Measurements from ENCODE around the gene WDR19.
"Not testable (repeated sequence)": the region's sequence is repeated elsewhere in the genome, so short reads cannot be mapped to it uniquely, and the experiment has no call there.

WDR19 gene

GRCh38 chr4:39232100-39232499 lies 49.8 kb downstream of the WDR19 start:
- in situ Hi-C loops (cut with MboI; ENCODE audit: low sequenced_read_pairs), result no loop called here

DNA sequence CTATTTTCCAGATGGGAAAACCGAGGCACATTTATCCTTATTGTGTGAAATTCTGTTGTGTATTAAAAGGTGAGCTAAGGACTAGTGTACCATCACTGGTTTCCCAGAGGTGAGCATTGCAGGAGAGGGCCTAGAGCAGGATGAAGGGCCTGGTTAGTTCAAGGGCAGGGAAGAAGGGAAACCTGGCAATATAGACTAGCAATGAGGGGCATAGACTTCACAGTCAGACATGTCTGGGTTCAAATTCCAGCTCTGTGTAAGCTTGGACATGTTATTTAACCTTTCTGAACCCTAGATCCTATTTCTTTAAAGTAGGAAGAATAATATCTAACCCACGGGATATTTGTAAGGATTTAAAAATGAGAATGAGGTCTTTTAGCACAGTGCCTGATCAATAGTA lies 50.8 kb downstream of the WDR19 start:
- in situ Hi-C loops (cut with MboI; ENCODE audit: low sequenced_read_pairs), result no loop called here

DNA sequence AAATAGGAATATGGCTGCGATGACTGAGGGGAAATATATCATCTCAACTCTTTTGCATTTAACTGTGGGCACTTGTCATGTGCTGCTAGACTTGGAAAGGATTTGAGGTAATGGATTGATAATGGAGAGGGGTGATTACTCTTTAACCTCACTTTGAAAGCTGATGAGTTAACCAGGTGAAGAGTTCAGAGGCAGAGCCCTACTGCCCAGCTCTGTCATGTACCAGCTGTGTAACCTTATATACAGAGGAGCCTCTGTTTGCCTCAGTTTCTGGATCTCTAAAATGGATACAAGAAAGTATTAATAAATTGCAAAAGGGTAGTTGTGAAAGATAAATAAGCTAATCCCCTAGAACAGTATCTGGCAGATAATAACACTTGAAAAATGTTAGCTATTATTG lies 51.5 kb downstream of the WDR19 start:
- in situ Hi-C loops (cut with MboI; ENCODE audit: low sequenced_read_pairs), result no loop called here

- in situ Hi-C loops (cut with MboI; ENCODE audit: low sequenced_read_pairs), result no loop called here
Observed at GRCh38 chr4:39235021-39235420, 52.7 kb downstream of the WDR19 start.

DNA sequence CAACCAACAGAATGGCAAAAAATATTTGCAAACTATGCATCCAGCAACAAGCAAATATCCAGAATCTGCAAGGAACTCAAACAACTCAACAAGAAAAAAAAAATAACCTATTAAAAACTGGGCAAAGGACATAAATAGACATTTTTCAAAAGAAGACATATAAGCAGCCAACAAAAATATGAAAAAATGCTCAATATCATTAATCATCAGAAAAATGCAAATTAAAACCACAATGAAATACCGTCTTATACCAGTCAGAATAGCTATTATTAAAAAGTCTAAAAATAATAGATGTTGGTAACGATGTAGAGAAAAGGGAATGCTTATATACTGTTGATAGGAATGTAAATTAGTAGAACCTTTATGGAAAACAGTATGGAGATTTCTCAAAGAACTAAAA lies 53.4 kb downstream of the WDR19 start:
- in situ Hi-C loops (cut with MboI; ENCODE audit: low sequenced_read_pairs), result no loop called here

- in situ Hi-C loops (cut with MboI; ENCODE audit: low sequenced_read_pairs), result no loop called here
Observed at GRCh38 chr4:39237179-39237578, 54.9 kb downstream of the WDR19 start.

DNA sequence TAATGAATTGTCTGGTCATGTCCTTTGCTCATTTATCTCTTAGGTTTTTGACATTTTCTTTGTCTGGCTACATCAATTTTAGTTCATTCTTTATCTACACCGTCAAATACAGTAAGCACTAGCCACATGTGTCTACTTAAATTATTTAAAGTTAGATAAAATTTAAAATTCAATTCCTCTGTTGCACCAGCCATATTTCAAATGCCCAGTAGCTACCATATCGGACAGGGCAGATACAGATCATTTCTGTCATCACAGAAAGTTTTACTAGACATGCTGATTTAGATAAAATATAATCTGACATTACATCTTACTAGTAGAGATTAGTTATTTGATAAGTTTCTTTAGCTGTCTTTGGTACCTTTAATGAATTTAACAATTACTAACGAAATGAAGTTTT lies 61.1 kb downstream of the WDR19 start:
- in situ Hi-C loops (cut with MboI; ENCODE audit: low sequenced_read_pairs), result no loop called here

- in situ Hi-C loops (cut with MboI; ENCODE audit: low sequenced_read_pairs), result no loop called here
Observed at GRCh38 chr4:39255266-39255665, 72.9 kb downstream of the WDR19 start.

- in situ Hi-C loops (cut with MboI; ENCODE audit: low sequenced_read_pairs), result no loop called here
Observed at GRCh38 chr4:39255871-39256270, 73.5 kb downstream of the WDR19 start.

- in situ Hi-C loops (cut with MboI; ENCODE audit: low sequenced_read_pairs), result no loop called here
Observed at GRCh38 chr4:39256436-39256835, 74.1 kb downstream of the WDR19 start.

DNA sequence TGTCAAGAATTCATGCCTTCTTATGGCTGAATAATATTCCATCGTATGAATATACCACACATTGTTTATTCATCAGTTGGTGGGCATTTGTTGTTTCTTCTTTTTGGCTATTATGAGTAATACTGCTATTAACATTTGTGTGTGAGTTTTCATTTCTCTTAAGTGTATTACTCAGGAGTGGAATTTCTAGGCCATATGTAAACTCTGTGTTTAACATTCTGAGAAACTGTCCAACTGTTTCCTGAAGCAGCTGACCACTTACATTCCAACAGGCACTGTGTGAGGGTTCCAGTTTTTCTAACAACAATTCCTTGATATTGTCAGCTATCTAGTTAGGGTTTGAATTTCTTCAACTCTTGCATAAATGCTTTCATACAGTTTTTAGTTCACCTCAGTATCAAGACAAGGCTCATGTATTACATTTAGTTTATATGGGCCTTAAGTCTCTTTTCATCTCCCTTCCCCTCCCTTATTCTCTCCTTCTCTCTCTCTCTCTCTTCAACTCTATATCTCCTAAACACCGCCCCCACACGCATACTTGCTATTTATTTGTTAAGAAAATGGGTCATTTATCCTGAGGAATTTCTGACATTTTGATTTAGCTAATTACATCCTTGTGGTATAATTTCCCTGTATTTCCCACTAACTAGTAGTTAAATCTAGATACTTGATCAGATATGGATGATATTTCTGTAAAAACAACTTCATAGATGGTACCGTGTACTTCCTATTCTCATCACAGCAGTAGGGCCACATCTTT lies 77.4 kb downstream of the WDR19 start:
- in situ Hi-C loops (cut with MboI; ENCODE audit: low sequenced_read_pairs), result no loop called here

- in situ Hi-C loops (cut with MboI; ENCODE audit: low sequenced_read_pairs), result no loop called here
Observed at GRCh38 chr4:39263895-39264294, 81.6 kb downstream of the WDR19 start.

DNA sequence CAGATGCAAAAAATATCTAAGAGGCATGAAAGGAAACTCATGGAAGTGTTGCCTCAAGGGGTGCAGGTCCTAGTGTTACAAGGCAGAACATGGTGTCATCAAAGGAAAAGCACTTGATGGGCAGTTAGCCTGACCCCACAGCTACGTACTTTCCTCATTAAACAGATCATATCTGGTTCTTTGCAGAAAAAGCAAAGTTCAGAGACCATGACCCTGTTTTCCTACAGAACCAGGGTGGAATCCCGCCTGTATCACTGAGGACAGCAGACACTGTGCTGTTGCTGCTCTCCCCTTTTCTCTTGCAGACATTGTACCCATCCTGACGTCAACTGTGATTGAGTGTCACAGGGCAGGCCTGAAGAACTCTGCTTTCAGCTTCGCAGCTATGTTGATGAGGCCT lies 92.2 kb downstream of the WDR19 start:
- in situ Hi-C loops (cut with MboI; ENCODE audit: low sequenced_read_pairs), result no loop called here

DNA sequence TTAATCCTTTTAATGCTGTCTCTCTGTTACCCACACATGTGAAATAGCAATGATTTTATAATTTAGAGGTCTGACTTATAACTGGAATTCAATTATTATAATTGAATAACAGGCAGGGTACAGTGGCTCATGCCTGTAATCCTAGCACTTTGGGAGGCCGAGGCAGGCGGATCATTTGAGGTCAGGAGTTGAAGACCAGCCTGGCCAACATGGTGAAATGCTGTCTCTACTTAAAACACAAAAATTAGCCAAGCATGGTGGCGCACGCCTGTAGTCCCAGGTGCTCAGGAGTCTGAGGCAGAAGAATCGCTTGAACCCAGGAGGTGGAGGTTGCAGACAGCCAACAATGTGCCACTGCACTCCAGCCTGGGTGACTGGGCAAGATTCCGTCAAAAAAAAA lies 95.3 kb downstream of the WDR19 start:
- in situ Hi-C loops (cut with MboI; ENCODE audit: low sequenced_read_pairs), result not testable (repeated sequence)

DNA sequence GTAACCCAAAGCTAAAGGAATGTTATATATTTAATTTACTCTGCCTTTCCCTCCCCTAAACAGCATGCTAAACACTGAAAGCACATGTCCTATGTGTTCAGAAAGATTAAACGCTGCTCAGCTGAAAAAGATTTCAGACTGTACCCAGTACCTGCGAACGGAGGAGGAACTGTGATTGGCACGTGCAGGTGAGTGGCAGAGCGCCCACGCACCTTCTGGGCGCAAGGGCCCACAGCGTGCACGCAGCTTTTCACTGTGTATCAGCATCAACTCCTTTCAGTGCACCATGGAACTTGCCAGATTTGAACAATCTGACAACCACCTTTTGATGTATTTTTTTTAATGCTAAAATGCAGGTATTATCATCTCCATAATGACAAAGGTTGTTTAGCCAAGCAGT lies 96.1 kb downstream of the WDR19 start:
- in situ Hi-C loops (cut with MboI; ENCODE audit: low sequenced_read_pairs), result no loop called here

- in situ Hi-C loops (cut with MboI; ENCODE audit: low sequenced_read_pairs), result no loop called here
Observed at GRCh38 chr4:39279416-39279815, 97.1 kb downstream of the WDR19 start.

DNA sequence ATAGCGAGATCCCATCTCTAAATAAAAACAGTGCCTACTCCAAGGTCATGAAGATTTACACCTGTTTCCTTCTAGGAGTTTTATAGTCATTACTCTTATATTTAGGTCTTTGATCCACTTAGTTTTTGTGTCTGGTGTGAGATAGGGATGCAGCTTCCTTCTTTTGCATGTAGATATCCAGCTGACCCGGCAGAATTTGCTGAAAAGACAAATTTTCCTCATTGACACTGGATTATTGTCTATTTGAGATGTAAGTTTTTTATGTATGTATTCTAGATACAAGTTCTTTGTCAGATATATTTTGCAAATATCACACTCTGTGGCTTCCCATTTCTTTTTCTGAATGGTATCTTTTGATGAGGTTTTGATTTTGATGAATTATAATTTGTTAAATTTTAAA lies 98.4 kb downstream of the WDR19 start:
- in situ Hi-C loops (cut with MboI; ENCODE audit: low sequenced_read_pairs), result no loop called here

DNA sequence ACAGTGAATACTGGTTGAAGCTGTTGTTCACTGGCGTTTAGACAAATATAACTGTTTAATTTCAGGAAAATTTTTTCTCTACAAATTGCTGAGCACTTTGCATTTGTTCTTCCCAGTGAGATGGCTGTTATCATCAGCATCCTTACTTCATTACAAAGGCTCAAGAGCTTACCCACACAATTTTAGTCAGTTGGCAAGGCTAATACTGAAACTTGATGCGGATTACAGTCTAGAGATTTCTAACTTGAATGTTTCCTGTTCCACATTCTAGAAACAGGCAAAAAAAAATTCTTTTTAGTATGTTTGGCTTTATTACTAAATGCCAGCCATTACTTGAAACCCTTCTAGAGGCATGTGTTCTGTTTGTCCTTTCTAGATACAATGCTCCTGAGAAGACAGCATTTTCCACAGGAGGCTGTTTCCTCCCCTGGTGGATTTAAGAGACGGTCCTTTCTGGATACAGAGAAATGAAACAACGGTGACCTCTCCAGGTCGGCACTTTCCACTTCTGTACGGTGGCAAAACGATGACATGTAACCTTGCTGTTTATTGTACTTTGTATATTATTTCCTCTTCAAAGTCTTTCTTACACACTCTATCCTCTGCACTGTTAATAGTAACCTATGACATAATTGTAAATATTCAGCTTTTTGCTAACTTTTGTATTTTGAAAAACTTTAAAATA lies 102.9 kb downstream of the WDR19 start:
- in situ Hi-C loops (cut with MboI; ENCODE audit: low sequenced_read_pairs), result no loop called here

DNA sequence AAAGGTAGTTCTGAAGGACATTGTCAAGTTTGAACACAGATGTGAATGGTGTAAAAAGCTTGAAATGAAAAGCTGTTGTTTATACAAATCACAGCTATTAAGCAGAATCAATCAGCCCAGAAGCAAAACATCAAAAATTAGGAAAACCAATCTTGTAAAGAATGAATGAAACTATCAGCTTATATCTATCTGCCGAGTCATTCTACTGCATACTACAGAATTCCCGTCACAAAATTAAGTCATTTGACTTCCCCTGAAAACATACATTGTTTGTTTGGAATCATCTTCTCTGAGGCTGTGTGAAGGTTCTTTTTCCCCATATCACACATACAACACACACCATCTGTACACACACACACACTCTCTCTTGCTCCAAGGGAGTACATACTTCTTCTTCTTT lies 103.5 kb downstream of the WDR19 start:
- in situ Hi-C loops (cut with MboI; ENCODE audit: low sequenced_read_pairs), result no loop called here

- in situ Hi-C loops (cut with MboI; ENCODE audit: low sequenced_read_pairs), result no loop called here
Observed at GRCh38 chr4:39286263-39286662, 103.9 kb downstream of the WDR19 start.

DNA sequence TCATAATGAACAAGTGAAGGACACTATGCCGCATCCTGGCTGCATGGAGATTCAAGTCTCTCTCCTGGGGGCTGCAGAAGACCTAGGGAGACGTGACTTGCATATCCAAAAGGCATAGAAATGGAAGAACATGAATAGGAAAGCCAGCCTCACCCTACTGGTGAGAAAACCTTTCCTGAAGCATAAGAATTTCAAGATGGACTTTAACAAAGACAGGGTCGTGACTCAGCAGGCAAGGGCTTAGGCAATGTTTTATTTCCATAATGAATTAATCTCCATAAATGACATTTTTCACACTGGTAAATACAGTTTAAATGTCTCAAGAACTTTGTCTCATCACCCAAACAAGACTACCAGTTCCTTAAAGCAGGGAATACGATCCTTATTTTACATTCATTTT lies 104.9 kb downstream of the WDR19 start:
- in situ Hi-C loops (cut with MboI; ENCODE audit: low sequenced_read_pairs), result no loop called here

GRCh38 chr4:39291686-39292085 lies 109.4 kb downstream of the WDR19 start:
- in situ Hi-C loops (cut with MboI; ENCODE audit: low sequenced_read_pairs), result no loop called here

DNA sequence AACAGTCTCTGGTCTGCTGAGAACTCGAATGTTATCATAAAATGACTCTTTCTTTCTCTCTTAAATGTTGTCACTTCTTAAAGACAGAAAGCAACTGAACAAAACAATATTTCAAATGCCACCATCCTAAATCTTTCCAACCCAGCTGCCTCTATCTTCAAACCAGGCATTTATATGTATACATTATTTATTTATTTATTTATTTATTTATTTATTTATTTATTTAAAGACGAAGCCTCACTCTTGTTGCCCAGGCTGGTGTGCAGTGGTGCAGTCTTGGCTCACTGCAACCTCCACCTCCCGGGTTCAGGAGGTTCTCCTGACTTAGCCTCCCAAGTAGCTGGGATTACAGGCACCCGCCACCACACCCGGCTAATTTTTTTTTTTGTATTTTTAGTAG lies 110.1 kb downstream of the WDR19 start:
- in situ Hi-C loops (cut with MboI; ENCODE audit: low sequenced_read_pairs), result not testable (repeated sequence)
